HUES48 (cell line): ENCODE results near the gene IRF5.

Experiments used
- H3K27ac ChIP-seq: one replicate; pipeline ENCODE4 v1.7.0; 2013; ENCODE audit warnings: low read depth, low read length, inconsistent platforms
- H3K27me3 ChIP-seq: 2 replicates; pipeline ENCODE4 v1.6.1; 2013; ENCODE audit warnings: mild to moderate bottlenecking, low read length; ENCODE audit not compliant: control insufficient read depth, insufficient read depth
- H3K36me3 ChIP-seq: 2 replicates; pipeline ENCODE4 v1.6.1; 2013; ENCODE audit warnings: low read length; ENCODE audit not compliant: control insufficient read depth, insufficient read depth
- H3K4me1 ChIP-seq: 2 replicates; pipeline ENCODE4 v1.6.1; 2013; ENCODE audit warnings: mild to moderate bottlenecking, low read length; ENCODE audit not compliant: control insufficient read depth, insufficient read depth
- H3K4me3 ChIP-seq: 2 replicates; pipeline ENCODE4 v1.5.1; 2013; ENCODE audit warnings: mild to moderate bottlenecking, low read depth, low read length
- H3K9ac ChIP-seq: 2 replicates; pipeline ENCODE4 v1.6.1; 2013; ENCODE audit warnings: mild to moderate bottlenecking, low read depth, low read length, moderate library complexity
- H3K9me3 ChIP-seq: 2 replicates; pipeline ENCODE4 v1.6.1; 2013; ENCODE audit warnings: low read length; ENCODE audit not compliant: control insufficient read depth, insufficient read depth

The IRF5 gene

GRCh38 chr7:128924707-128925588, 12.8 kb upstream of the IRF5 start:
- H3K9me3 ChIP-seq, result no peaks in the 10 kb centered on the region
- peaks cover 7% of the 10 kb centered on the region for H3K4me1 ChIP-seq
- no peak overlapping the region for H3K27ac ChIP-seq
- H3K27me3 ChIP-seq, result peaks cover 6% of the 10 kb centered on the region; the same call in 1 of the 2 replicates
- H3K4me3 ChIP-seq, result no peak overlapping the region
- H3K36me3 ChIP-seq, result no peaks in the 10 kb centered on the region
- H3K9ac ChIP-seq, result no peak overlapping the region

DNA sequence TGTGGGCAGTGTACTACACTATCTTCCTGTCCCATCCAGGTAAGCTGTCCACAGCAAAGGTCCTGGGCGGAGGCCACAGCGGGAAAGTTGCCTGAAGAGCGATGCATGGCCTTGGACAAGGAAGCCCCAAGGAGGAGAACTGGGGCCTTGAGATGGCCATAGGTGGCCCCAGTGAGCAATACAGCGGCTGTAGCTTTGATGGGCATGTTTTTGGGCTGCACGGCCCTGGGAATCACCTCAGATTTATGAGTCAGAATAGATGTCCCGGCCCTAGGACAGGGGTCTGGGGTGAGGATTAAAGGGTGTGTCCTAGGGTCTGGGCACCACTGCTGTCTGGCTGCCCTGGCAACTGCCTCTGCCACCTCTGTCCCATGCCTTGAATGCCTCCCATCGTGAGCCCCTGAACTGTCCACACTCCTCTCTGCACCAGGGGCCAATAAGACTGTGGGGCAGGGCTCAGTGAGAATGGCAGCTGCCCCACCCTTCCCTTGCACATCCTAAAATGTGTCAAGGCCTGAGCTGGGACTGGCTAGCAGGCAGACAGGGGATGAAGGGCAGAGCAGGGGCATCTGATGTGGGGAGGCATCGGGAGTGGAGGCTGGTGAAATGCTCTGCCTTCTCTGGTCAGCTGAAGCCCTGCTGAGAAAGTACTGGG, 9.4 kb upstream of the IRF5 start:
- Histone ChIP-seq H3K9ac (no peak overlapping the region), H3K4me3 (no peak overlapping the region), H3K4me1 (no peaks in the 10 kb centered on the region)

DNA sequence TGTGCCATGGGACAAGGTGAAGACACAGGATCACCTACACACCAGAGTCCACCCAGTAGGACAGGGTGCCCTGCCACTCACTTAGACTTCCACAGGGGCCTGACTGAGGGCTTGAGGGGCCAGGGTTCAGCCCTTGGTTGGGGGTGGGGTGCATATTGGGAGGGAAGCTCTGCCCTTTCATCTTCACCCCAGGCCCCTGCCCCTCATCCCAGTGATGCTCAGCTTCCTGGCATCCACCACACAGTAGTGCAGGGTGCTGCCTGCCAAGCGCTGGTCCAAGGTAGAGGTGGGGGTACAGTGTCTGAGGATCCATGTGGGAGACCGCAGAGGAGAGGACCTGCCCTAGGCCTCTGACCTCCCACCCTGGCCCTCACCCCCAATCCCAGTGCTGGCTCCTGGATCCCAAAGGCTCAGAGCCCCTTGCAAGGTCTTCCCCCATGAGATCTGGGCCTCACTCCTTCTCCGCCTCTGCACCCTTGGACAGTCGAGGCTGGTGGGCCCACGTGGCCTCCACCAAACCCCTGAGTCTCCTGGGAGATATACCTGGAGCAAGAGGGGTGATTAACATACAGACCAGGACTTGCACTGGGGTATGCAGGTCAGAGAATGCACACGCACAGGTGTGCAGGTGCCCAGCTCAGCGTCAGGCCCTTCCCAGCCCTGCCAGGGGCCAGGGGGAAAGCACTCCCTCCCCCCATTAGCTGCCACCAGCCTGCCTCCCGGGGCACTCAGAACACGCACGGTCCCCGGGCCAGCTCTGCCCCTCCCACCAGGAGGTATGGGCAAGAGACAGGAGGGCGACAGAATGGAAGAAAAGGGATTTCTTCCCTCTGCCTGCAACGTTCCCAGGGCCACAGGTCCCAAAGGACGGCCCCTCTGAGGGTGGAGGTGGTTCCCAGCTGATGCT, 8.6 kb upstream of the IRF5 start:
- no peak overlapping the region for H3K9ac ChIP-seq
- no peaks in the 10 kb centered on the region for H3K4me1 ChIP-seq
- H3K4me3 ChIP-seq, result no peak overlapping the region
- peaks cover 8% of the 10 kb centered on the region for H3K27me3 ChIP-seq
- no peak overlapping the region for H3K27ac ChIP-seq
- no peaks in the 10 kb centered on the region for H3K36me3 ChIP-seq
- H3K9me3 ChIP-seq, result no peaks in the 10 kb centered on the region

More for the DNA sequence above, 9.4 kb upstream of the IRF5 start:
- Histone ChIP-seq H3K9me3 (no peaks in the 10 kb centered on the region), H3K27ac (no peak overlapping the region), H3K36me3 (no peaks in the 10 kb centered on the region), H3K27me3 (peaks cover 5% of the 10 kb centered on the region; the same call in 1 of the 2 replicates)

GRCh38 chr7:128931190-128931798, 6.4 kb upstream of the IRF5 start:
- no peak overlapping the region for H3K9ac ChIP-seq
- no peak overlapping the region for H3K27ac ChIP-seq
- no peaks in the 10 kb centered on the region for H3K4me1 ChIP-seq
- H3K27me3 ChIP-seq, result peaks cover 26% of the 10 kb centered on the region
- H3K9me3 ChIP-seq, result no peaks in the 10 kb centered on the region
- no peaks in the 10 kb centered on the region for H3K36me3 ChIP-seq
- no peak overlapping the region for H3K4me3 ChIP-seq

- Histone ChIP-seq H3K4me3 (no peak overlapping the region), H3K27ac (no peak overlapping the region), H3K4me1 (no peaks in the 10 kb centered on the region)
These were observed 5.5 kb upstream of the IRF5 start for GRCh38 chr7:128931965-128932861.

GRCh38 chr7:128932862-128933179, 4.9 kb upstream of the IRF5 start:
- no peaks in the 10 kb centered on the region for H3K4me1 ChIP-seq
- no peak overlapping the region for H3K4me3 ChIP-seq
- no peaks in the 10 kb centered on the region for H3K9me3 ChIP-seq
- H3K9ac ChIP-seq, result no peak overlapping the region
- no peak overlapping the region for H3K27ac ChIP-seq
- no peaks in the 10 kb centered on the region for H3K36me3 ChIP-seq
- peaks cover 42% of the 10 kb centered on the region for H3K27me3 ChIP-seq

More at GRCh38 chr7:128931965-128932861, 5.5 kb upstream of the IRF5 start:
- H3K36me3 ChIP-seq, result no peaks in the 10 kb centered on the region
- no peak overlapping the region for H3K9ac ChIP-seq
- no peaks in the 10 kb centered on the region for H3K9me3 ChIP-seq
- H3K27me3 ChIP-seq, result peaks cover 36% of the 10 kb centered on the region

- Histone ChIP-seq H3K36me3 (no peaks in the 10 kb centered on the region), H3K4me3 (no peak overlapping the region), H3K4me1 (no peaks in the 10 kb centered on the region), H3K9me3 (no peaks in the 10 kb centered on the region), H3K27me3 (peaks cover 47% of the 10 kb centered on the region), H3K27ac (no peak overlapping the region), H3K9ac (no peak overlapping the region)
These were observed 4.4 kb upstream of the IRF5 start for GRCh38 chr7:128933180-128933891.

- H3K36me3 ChIP-seq, result no peaks in the 10 kb centered on the region
- H3K27me3 ChIP-seq, result peaks cover 60% of the 10 kb centered on the region
- H3K4me1 ChIP-seq, result no peaks in the 10 kb centered on the region
These were observed 3.1 kb upstream of the IRF5 start for GRCh38 chr7:128934361-128935341.

DNA sequence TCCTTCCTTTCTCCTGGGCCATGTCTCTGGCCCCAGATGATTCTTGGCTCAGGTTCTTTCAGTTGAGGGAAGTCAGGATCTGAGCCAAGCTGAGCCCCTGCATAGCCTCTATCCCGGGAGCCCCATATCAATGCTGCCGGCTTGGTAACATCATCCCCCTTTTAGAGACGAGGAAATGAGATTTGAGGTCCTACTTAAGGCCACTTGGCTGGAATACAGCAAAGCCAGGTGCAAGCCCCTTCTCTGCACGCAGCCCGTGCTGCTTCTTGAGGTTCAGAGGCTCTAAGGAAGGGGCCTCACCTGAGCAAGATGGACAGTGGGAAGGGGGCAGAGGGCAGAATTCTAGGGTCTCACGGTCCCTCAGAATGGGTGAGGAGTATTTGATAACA, 2.4 kb upstream of the IRF5 start:
- Histone ChIP-seq H3K4me1 (no peaks in the 10 kb centered on the region), H3K27me3 (peaks cover 66% of the 10 kb centered on the region), H3K27ac (no peak overlapping the region), H3K4me3 (no peak overlapping the region), H3K36me3 (no peaks in the 10 kb centered on the region), H3K9ac (no peak overlapping the region), H3K9me3 (no peaks in the 10 kb centered on the region)

More at GRCh38 chr7:128934361-128935341, 3.1 kb upstream of the IRF5 start:
- H3K9me3 ChIP-seq, result no peaks in the 10 kb centered on the region
- no peak overlapping the region for H3K9ac ChIP-seq
- H3K27ac ChIP-seq, result no peak overlapping the region
- H3K4me3 ChIP-seq, result no peak overlapping the region
